ENCODE data around the gene DCXR.

DCXR gene

DNA sequence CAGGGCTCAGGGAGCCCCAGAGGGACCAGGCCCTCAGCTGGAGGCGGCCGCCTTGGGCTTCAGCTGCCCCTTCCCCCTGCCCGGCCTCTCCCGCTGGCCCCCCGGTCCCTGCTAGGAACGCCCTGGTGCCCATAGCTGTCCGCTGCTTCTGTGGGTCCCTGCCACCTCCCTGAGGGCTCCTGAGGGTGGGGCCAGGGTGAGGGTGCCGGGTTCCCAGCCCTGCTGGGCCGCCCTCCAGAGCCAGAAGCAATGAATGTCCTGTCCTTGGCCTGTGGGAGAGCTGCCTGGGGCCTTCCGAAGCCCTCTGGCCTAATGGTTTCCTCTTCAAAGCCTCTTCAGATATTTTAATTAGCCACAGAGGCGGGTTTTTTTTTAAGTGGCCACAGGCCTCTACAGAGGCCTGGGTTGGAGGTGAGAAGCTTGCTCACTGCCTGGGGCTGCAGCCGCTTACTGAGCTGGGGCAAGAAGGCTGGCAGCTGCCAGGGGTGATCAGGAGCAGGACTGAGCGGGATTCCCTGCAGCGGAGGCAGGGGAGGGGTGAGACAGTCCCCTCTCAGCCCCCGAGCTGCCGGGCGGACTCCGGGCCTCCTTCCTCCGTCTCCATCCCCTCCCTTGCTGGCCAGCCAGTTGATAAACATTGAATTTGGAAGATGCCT is 24.7 kb downstream of the DCXR start:
- Histone ChIP-seq H2AFZ (ENCODE audit: low read depth, low read length) (no peak overlapping the region), H3K79me2 (ENCODE audit: low read length) (no peaks in the 10 kb centered on the region), H3K4me2 (ENCODE audit: low read length) (no peak overlapping the region), H3K4me3 (ENCODE audit: low read length) (no peak overlapping the region), H3K27ac (ENCODE audit: low read length) (no peak overlapping the region), H3K36me3 (replicated peaks; ENCODE audit: low read depth, low read length) (no peaks in the 10 kb centered on the region), H3K27me3 (ENCODE audit: low read depth, low read length) (no peaks in the 10 kb centered on the region), H3K9ac (ENCODE audit: low read length) (no peak overlapping the region), H4K20me1 (ENCODE audit: insufficient read depth, low read length) (no peaks in the 10 kb centered on the region), H3K9me3 (ENCODE audit: insufficient read depth, low read length) (no peaks in the 10 kb centered on the region), H3K4me1 (ENCODE audit: low read length) (0 out of 2 replicates have a peak, but pooled peaks cover 3% of the 10 kb centered on the region)
- TF ChIP-seq, protein P1, sequence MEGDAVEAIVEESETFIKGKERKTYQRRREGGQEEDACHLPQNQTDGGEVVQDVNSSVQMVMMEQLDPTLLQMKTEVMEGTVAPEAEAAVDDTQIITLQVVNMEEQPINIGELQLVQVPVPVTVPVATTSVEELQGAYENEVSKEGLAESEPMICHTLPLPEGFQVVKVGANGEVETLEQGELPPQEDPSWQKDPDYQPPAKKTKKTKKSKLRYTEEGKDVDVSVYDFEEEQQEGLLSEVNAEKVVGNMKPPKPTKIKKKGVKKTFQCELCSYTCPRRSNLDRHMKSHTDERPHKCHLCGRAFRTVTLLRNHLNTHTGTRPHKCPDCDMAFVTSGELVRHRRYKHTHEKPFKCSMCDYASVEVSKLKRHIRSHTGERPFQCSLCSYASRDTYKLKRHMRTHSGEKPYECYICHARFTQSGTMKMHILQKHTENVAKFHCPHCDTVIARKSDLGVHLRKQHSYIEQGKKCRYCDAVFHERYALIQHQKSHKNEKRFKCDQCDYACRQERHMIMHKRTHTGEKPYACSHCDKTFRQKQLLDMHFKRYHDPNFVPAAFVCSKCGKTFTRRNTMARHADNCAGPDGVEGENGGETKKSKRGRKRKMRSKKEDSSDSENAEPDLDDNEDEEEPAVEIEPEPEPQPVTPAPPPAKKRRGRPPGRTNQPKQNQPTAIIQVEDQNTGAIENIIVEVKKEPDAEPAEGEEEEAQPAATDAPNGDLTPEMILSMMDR (IDR thresholded peaks at IDR 0.05; ENCODE audit: low read depth, low read length), result no peak
- no peak for TF ChIP-seq EZH2phosphoT487 (IDR thresholded peaks at IDR 0.05; ENCODE audit: low read depth)

DNA sequence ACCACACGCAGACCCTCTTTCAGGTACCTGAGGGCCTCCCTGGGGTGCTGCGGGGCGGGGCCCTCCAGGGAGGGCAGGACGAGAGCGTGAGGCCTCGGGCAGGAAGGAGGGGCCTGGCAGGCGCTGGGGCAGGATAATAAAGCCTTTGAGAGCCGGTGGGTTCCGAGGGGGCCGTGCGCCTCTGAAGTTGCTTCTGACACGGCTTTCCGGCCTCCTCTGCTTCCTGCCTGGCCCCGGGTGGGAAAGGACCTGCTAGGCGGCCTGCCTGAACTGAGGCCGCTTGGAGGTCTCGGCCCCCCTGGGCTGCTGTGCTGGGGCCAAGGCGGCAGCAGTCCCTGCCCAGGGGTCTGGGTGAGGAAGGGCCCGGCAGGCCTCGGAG is 25.2 kb downstream of the DCXR start:
- Histone ChIP-seq H3K9me3 (ENCODE audit: insufficient read depth, low read length) (no peaks in the 10 kb centered on the region), H3K79me2 (ENCODE audit: low read length) (no peaks in the 10 kb centered on the region), H3K9ac (ENCODE audit: low read length) (no peak overlapping the region), H3K36me3 (replicated peaks; ENCODE audit: low read depth, low read length) (no peaks in the 10 kb centered on the region), H3K27me3 (ENCODE audit: low read depth, low read length) (no peaks in the 10 kb centered on the region), H2AFZ (ENCODE audit: low read depth, low read length) (no peak overlapping the region), H3K27ac (ENCODE audit: low read length) (no peak overlapping the region), H3K4me2 (ENCODE audit: low read length) (no peak overlapping the region), H3K4me1 (ENCODE audit: low read length) (0 out of 2 replicates have a peak, but pooled peaks cover under 1% of the 10 kb centered on the region), H3K4me3 (ENCODE audit: low read length) (no peak overlapping the region), H4K20me1 (ENCODE audit: insufficient read depth, low read length) (no peaks in the 10 kb centered on the region)
- TF ChIP-seq, protein P1 (IDR thresholded peaks at IDR 0.05; ENCODE audit: low read depth, low read length), result no peak
- no peak for TF ChIP-seq EZH2phosphoT487 (IDR thresholded peaks at IDR 0.05; ENCODE audit: low read depth)

DNA sequence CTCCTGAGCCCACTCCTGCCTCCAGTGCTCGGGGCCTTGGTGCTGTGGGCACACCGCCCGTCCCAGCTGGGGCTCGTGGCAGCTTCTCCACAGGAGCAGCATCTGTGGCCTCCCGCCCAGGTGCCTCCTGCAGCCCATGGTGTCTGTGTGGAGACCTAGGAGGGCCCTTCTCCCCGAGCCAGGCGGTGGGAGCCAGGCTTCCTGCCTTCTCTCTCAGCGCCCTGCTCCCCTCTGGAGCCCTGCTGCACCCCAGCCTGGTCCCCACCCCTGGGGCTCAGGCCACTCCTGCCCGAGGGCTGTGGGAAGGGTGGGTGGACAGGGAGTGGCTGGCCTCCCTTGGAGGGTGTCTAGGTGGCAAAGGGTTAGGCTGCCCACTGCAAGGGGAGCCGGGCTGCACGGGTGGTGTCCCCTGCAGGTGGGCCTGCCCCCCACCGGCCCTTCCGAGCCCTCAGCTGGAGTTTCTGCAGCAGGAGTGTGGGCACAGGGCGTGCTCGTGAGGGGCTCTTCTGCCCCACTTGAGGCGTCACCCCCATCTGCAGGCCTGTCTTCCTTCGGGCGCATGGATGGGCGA is 25.8 kb downstream of the DCXR start:
- H3K4me3 ChIP-seq (ENCODE audit: low read length), result no peak overlapping the region
- H3K4me2 ChIP-seq (ENCODE audit: low read length), result no peak overlapping the region
- H3K9me3 ChIP-seq (ENCODE audit: insufficient read depth, low read length), result no peaks in the 10 kb centered on the region
- no peak overlapping the region for H2AFZ ChIP-seq (ENCODE audit: low read depth, low read length)
- no peak overlapping the region for H3K9ac ChIP-seq (ENCODE audit: low read length)
- H3K79me2 ChIP-seq (ENCODE audit: low read length), result no peaks in the 10 kb centered on the region
- TF ChIP-seq, protein P1 (IDR thresholded peaks at IDR 0.05; ENCODE audit: low read depth, low read length), result no peak
- TF ChIP-seq EZH2phosphoT487 (IDR thresholded peaks at IDR 0.05; ENCODE audit: low read depth), result no peak
- H3K4me1 ChIP-seq (ENCODE audit: low read length), result no peaks in the 10 kb centered on the region
- no peaks in the 10 kb centered on the region for H3K27me3 ChIP-seq (ENCODE audit: low read depth, low read length)
- H4K20me1 ChIP-seq (ENCODE audit: insufficient read depth, low read length), result no peaks in the 10 kb centered on the region
- no peaks in the 10 kb centered on the region for H3K36me3 ChIP-seq (replicated peaks; ENCODE audit: low read depth, low read length)
- H3K27ac ChIP-seq (ENCODE audit: low read length), result no peak overlapping the region

DNA sequence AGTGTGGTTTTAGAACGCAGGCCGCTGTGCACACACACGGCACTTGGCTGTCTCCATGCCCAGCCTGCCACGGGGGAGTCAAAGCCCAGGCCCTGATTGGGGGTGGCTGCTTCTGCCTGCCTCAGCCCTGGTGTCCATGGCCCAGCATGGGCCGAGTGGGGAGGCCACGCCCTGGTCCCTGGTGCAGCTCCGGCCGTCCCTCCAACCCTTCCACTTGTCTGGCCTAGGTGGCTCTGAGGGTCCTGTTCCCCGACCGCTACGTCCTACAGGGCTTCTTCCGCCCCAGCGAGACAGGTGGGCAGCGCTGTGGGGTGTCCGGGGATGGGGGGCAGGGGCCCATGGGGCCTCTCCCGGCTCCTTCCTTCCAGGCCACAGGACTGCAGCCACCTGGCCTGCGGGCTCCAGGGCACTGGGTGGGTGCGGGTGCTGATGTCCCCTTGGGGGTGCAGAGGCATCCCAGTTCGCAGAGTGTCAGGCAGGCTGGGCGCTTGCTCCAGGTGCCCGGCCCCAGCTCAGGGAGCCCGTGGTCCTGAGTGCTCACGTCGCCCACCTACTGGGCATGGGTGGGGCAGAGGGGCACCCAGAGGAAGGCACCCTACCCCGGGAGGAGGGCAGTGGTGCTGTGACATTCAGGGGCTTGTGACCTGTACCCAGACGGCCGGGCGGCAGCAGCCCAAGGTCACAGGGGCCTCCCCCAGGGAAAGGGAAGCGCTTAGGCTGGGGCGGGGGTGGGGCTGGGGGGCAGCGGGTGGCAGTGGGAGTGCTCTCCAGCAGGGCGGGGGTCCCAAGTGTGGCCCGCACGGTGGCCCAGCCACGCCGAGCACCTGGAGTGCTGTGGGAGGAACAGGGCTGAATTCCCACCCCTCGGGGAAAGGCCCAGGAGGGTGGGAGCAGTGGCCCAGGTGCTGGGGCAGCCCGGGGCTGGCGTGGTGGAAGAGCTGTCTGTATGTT is 26.6 kb downstream of the DCXR start:
- H3K4me2 ChIP-seq (ENCODE audit: low read length), result no peak overlapping the region
- no peaks in the 10 kb centered on the region for H4K20me1 ChIP-seq (ENCODE audit: insufficient read depth, low read length)

More for the DNA sequence above, 26.6 kb downstream of the DCXR start:
- H3K4me3 ChIP-seq (ENCODE audit: low read length), result no peak overlapping the region
- no peak overlapping the region for H3K27ac ChIP-seq (ENCODE audit: low read length)
- no peaks in the 10 kb centered on the region for H3K79me2 ChIP-seq (ENCODE audit: low read length)
- H2AFZ ChIP-seq (ENCODE audit: low read depth, low read length), result no peak overlapping the region
- H3K36me3 ChIP-seq (replicated peaks; ENCODE audit: low read depth, low read length), result no peaks in the 10 kb centered on the region
- H3K9ac ChIP-seq (ENCODE audit: low read length), result no peak overlapping the region
- no peaks in the 10 kb centered on the region for H3K27me3 ChIP-seq (ENCODE audit: low read depth, low read length)
- TF ChIP-seq, protein P1 (IDR thresholded peaks at IDR 0.05; ENCODE audit: low read depth, low read length), result no peak
- no peak for TF ChIP-seq EZH2phosphoT487 (IDR thresholded peaks at IDR 0.05; ENCODE audit: low read depth)
- H3K4me1 ChIP-seq (ENCODE audit: low read length), result no peaks in the 10 kb centered on the region
- H3K9me3 ChIP-seq (ENCODE audit: insufficient read depth, low read length), result no peaks in the 10 kb centered on the region

Measured in OCI-LY3 (cell line).